KOPT-K1 (cell line): Measurements from ENCODE around the gene CX3CL1.
"Not testable (repeated sequence)": the region's sequence is repeated elsewhere in the genome, so short reads cannot be mapped to it uniquely, and the experiment has no call there.

Experiments
- H3K27ac ChIP-seq: fragments of 200-600 bp; sonication (generic); 2 replicates; pipeline ENCODE4 v1.5.1; 2016; ENCODE audit warnings: antibody characterized with exemption, mild to moderate bottlenecking, low read depth, low read length; ENCODE audit not compliant: poor library complexity, severe bottlenecking
- H3K36me3 ChIP-seq: fragments of 200-600 bp; sonication (generic); 2 replicates; pipeline ENCODE4 v1.5.1; 2017; ENCODE audit warnings: antibody characterized with exemption, mild to moderate bottlenecking, low read length, moderate library complexity; ENCODE audit not compliant: insufficient read depth
- H3K9me3 ChIP-seq: fragments of 200-600 bp; sonication (generic); 2 replicates; pipeline ENCODE4 v1.5.1; 2017; ENCODE audit warnings: antibody characterized with exemption, low read length, mild to moderate bottlenecking; ENCODE audit not compliant: insufficient read depth, poor library complexity, severe bottlenecking

The CX3CL1 gene

DNA sequence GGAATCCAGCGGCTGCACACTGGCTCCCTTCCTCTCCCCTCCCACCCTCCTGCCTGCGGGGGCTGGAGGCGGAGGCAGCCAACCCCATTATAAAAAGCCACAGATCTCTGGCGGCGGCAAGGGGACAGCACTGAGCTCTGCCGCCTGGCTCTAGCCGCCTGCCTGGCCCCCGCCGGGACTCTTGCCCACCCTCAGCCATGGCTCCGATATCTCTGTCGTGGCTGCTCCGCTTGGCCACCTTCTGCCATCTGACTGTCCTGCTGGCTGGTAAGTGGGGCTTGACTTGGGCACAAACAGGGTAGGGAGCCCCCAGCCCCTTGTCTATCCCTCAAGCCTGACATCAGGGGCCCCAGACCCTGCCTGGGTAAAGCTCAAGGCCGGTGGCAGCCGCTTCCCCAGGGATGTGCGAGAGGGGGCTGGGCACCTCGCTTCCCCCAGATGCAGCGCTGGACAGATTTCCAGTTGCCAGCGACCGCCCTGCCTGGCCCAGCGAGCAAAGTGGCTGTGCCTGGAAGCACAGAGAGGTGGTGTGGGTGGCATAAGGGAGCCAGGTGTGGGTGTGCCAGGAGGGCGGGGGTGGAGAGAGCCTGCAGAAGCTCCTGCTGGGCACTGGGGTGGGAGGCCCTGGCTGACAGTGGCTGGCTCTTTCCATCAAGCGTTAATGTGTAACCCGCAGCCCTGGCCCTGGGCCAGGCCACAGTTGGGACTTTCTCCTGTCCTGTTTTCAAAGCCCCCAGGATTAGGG is at the start of gene CX3CL1:
Gene CX3CL1 (plus strand): TSS at position 119 of the 745 bp plus-strand sequence. CDS start 79 bp downstream, at position 198.
- Histone ChIP-seq H3K27ac (no peak within 1 kb of the TSS), H3K9me3 (no peaks in the 10 kb centered on the region), H3K36me3 (no peaks in the 10 kb centered on the region)

DNA sequence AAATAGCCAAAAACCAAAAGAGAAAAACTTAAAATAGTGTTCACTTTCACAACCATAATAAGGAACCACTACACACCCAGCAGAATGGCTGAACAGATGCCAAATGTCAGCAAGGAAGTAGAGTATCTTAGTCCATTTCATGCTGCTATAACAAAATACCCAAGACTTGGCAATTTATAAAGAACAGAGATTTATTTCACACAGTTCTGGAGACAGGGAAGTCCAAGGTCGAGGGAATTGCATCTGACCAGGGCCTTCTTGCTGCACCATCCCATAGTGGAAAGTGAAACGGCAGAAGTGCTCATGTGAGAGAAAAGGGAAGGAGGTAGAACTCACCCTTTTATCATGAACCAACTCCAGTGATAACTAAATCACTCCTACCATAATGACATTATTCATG is 47.5 kb upstream of the CX3CL1 start:
- peaks cover 6% of the 10 kb centered on the region for H3K9me3 ChIP-seq
- no peaks in the 10 kb centered on the region for H3K36me3 ChIP-seq
- no peak overlapping the region for H3K27ac ChIP-seq

DNA sequence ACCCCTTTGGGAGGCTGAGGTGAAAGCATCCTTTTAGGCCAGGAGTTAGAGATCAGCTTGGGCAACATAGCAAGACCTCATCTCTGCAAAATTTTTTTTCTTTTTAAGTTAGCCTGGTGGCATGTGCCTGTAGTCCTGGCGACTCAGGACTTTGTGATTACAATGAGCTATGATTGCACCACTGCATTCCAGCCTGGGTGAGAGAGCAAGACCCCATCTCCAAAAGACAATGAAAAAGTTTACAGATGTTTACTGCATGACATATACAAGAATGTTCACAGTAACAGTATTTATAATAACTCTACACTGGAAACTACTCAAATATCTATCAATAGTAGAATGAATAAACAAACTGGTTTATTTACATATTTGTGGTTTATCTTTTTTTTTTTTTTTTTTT is 46.8 kb upstream of the CX3CL1 start:
- Histone ChIP-seq H3K9me3 (peaks cover 6% of the 10 kb centered on the region), H3K27ac (no peak overlapping the region), H3K36me3 (no peaks in the 10 kb centered on the region)

DNA sequence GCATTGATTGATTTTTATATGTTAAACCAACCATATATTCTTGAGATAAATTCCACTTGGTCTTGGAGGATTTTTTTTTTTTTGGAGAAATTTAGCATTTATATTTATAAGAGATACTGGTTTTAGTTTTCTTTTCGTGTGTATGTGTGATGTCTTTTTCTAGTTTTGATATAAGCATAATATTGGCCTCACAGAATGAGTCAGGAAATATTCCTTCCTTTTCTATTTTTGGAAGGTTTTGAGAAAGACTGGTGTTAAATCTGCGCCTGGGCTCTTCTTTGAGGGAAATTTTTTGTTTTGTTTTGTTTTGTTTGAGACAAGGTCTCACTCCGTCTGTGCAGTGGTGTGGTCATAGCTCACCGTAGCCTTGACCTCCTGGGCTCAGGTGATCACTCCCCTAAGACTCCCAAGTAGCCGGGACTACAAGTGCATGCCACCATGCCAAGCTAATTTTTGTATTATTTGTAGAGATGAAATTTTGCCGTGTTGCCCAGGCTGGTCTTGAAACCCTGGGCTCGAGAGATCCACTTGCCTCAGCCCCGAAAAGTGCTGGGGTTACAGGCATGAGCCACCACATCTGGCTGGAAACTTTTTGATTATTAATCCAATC is 42.5 kb upstream of the CX3CL1 start:
- peaks cover 12% of the 10 kb centered on the region for H3K9me3 ChIP-seq
- H3K27ac ChIP-seq, result no peak overlapping the region
- no peaks in the 10 kb centered on the region for H3K36me3 ChIP-seq

DNA sequence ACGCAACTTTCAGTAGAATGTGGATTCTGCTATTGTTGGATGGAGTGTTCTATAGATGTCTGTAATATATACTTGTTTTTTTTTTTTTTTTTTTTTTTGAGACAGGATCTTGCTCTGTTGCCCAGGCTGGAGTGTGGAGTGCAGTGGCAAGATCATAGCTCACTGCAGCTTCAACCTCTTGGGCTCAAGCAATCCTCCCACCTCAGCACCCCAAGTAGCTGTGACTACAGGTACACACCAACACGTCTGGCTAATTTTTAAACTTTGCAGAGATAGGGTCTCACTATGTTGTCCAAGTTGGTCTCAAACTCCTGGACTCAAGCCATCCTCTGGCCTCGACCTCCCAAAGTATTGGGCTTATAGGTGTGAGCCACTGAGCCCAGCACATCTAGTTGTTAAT is 40.9 kb upstream of the CX3CL1 start:
- no peaks in the 10 kb centered on the region for H3K36me3 ChIP-seq
- H3K9me3 ChIP-seq, result peaks cover 9% of the 10 kb centered on the region
- H3K27ac ChIP-seq, result no peak overlapping the region

DNA sequence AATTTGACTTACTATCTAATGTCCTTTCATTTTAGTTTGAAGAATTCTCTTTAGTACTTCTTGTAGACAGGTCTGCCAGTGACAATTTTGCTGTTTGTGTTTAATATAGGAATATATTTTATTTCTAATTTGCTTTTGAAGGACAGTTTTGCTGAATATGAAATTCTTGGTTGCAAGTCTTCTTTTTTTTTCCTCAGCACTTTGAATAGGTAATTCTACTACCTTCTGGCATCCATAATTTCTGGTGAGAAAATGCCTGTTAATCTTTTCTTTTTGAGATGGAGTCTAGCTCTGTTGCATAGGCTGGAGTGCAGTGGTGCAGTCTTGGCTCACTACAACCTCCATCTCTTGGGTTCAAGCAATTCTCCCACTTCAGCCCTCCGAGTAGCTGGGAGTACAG is 38.9 kb upstream of the CX3CL1 start:
- Histone ChIP-seq H3K9me3 (peaks cover 11% of the 10 kb centered on the region), H3K36me3 (no peaks in the 10 kb centered on the region), H3K27ac (no peak overlapping the region)

DNA sequence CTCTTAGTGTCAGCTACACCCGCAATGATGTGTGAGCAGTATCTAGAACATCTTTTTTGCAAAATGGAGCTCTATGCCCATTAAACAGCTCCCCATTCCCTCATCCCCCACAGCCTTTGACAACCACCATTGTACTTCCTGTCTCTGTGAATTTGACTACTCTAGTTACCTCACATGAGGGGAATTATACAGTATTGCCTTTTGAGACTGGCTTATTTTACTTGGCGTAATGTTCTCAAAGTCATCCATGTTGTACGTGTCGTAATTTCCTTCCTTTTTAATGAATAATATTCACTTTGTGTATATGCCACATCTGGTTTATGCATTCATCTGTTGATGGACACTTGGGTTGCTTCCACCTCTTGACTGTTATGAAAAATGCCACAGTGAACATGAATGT is 36.9 kb upstream of the CX3CL1 start:
- H3K36me3 ChIP-seq, result no peaks in the 10 kb centered on the region
- H3K27ac ChIP-seq, result no peak overlapping the region
- peaks cover 11% of the 10 kb centered on the region for H3K9me3 ChIP-seq

DNA sequence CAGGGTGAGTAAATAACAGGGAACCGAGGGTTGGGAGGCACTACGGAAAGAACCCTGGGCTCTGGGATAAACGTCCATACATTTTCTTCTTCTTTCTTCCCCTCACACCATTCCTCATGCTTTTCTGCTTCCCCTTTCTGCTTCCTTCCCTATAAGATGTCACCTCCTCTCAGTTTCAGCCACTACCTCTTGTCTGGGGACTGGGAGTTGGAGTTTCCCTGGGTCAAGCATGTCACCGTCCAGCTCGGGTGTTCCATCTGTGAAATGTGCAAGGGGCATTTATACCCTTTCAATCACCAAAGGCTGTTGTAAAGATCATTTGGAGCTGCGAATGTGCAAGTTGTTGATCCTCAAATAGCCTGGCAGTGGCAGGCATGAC is 31.2 kb upstream of the CX3CL1 start:
- no peaks in the 10 kb centered on the region for H3K36me3 ChIP-seq
- no peak overlapping the region for H3K27ac ChIP-seq
- H3K9me3 ChIP-seq, result peaks cover 5% of the 10 kb centered on the region

DNA sequence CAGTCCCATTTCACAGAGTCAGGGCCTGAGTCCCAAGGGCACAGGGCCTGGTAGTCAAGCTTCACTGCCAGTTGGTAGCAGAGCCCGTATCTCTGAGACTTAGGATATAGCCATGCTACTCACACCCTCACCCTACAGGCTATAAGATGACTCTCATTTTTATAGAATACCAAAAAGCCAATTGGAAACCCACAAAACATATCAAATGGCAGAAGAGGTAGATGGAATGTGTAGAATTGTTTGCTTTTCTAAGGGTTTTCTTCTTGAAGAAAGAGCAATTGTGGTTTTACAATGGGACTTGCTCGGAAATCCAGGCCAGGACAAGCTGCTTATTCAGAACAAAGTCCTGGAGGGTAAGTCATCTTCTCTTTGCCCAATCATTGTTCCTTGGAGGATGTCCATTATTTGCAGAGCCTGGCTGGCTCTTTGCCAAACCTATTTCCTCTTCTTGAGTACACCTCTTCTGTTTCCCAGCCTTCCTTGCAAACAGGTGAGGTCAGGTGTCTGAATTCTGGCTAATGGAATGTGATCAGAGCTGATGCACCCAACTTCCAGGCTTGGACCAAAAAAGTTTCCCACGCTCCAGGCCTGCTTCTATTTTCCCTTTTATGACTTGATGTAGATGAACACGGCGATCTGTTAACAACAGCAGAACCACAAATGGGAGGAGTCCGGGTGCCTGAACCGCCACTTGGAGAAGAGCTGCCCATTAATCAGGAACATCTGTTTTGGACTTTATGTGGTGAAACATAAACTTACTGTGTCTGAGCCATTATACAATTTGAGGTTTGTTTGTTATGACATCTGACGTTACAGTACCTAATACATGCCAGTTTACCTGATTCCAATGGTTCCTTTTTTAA is 30.6 kb upstream of the CX3CL1 start:
- Histone ChIP-seq H3K27ac (no peak overlapping the region), H3K36me3 (no peaks in the 10 kb centered on the region), H3K9me3 (peaks cover 5% of the 10 kb centered on the region)

DNA sequence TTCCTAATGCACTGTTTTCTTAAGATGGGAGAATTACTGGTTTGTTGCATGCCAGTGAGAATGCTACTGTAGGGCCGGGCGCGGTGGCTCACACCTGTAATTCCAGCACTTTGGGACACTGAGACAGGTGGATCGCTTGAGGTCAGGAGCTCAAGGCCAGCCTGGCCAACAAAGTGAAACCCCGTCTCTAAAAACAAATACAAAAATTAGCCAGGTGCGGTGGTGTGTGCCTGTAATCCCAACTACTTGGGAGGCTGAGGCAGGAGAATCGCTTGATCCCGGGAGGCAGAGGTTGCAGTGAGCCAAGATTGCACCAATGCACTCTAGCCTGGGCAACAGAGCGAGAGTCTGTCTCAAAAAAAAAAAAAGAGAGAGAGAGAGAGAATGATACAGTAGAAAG is 29.7 kb upstream of the CX3CL1 start:
- not testable (repeated sequence) for H3K27ac ChIP-seq, H3K36me3 ChIP-seq

DNA sequence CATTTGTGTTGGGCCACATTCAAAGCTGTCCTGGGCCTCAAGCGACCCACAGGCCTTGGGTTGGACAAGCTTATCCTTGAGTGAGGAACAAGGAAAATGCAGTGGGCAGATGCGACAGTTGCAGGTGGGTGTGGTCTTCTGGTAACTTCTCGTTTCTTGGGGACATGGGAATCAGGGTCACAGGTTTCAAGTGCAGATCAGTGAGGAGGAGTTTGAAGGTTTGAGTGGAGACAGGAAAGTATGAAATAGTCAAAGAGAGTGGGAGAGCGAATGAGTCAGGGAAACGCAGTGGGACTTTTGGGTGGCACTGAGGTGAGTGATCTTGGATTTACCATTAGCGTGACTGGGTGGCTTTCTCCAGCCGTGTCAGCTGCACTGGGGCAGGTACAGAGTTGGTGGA is 29.1 kb upstream of the CX3CL1 start:
- Histone ChIP-seq H3K27ac (no peak overlapping the region), H3K36me3 (no peaks in the 10 kb centered on the region), H3K9me3 (peaks cover 13% of the 10 kb centered on the region)

More for the DNA sequence above, 29.7 kb upstream of the CX3CL1 start:
- peaks cover 12% of the 10 kb centered on the region for H3K9me3 ChIP-seq

DNA sequence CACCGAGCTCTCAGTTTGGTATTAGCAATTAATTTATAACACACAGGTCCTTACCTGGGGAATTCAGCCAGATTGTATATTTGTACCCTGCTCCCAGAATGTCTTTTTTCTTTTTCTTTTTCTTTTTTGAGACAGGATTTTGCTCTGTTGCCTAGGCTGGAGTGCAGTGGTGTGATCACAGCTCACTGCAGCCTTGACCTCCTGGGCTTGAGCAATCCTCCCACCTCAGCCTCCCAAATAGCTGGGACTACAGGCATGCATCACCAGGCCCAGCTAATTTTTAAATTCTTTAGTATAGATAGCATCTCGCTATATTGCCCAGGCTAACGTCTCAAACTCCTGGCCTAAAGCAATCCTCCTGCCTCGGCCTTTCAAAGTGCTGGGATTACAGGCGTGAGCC is 28.2 kb upstream of the CX3CL1 start:
- peaks cover 17% of the 10 kb centered on the region for H3K9me3 ChIP-seq
- H3K36me3 ChIP-seq, H3K27ac ChIP-seq: not testable (repeated sequence)

DNA sequence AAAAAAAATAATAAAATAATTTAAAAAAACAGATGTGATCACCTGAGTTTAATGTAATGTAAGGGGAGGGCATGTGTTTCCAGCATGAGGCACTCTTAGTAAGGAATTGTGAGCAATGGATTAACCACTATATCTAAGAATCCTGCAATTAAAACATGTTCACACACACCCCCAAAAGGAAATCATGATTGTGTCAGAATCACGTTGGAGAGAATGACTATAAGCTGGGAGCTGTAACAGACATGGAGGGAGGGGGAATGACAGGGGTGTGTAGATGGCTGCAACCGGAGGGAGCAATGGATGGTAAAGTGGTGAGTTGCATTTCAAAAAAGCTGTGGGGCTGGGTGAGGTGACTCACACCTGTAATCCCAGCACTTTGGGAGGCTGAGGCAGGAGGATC is 27.3 kb upstream of the CX3CL1 start:
- Histone ChIP-seq H3K36me3 (no peaks in the 10 kb centered on the region), H3K9me3 (peaks cover 17% of the 10 kb centered on the region), H3K27ac (no peak overlapping the region)

DNA sequence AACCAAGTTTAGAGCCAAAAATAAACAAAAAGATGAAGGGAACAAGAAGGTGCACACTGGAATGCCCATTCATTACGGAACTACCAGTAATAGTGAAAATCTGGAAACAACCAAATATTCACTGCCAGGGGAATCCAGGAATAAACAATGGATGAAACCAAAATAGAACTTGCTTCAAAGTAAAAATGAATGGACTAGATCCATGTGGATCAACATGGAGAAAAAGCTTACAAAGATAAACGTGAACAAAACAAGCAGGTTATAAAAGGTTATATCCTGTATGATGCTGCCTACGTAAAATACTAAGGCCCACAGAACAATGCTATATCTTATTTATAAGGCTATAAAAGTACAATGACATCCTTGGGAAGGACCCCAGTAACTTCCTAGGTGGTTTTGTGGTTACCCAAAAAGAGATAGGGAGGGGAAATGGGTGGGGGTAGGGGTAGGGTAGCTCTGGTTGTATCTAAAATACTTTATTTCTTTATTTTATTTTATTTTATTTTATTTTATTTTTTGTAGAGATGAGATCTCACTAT is 26.6 kb upstream of the CX3CL1 start:
- H3K9me3 ChIP-seq, result peaks cover 17% of the 10 kb centered on the region
- H3K36me3 ChIP-seq, result no peaks in the 10 kb centered on the region
- no peak overlapping the region for H3K27ac ChIP-seq

DNA sequence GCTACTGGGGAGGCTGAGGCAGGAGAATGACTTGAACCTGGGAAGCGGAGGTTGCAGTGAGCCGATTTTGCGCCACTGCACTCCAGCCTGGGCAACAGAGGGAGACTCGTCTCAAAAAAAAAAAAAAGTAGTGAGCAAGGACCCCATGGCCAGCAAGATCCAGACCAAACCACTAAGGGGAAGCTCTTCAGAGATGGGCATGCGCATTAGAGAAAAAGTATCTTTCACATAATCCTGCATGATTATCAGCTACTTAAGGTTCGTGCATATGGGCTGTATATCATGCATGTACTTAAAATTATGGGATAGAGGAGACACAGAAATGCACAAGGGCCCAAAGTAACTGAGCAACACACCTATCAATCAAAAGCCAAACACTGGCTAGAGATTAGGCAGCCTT is 24.4 kb upstream of the CX3CL1 start:
- no peaks in the 10 kb centered on the region for H3K36me3 ChIP-seq
- peaks cover 17% of the 10 kb centered on the region for H3K9me3 ChIP-seq
- H3K27ac ChIP-seq, result no peak overlapping the region
